ENCODE measurements around the gene EEF1A2.
A peak's percentile ranks its signal among the peaks of the same experiment; 100 is the strongest.

EEF1A2 gene

GRCh38 chr20:63452821-63453523 lies 45.9 kb downstream of the EEF1A2 start:
- Histone ChIP-seq H3K36me3 (ENCODE audit: control insufficient read depth, insufficient read depth, low read length) (no peaks in the 10 kb centered on the region), H3K27me3 (replicated peaks; ENCODE audit: control insufficient read depth, insufficient read depth, low read length) (no peaks in the 10 kb centered on the region; the same call in 1 of the 2 replicates), H3K4me3 (replicated peaks; ENCODE audit: low read depth, low read length) (no peak overlapping the region)
- peak; percentile 18 for TF ChIP-seq CTCF (IDR thresholded peaks at IDR 0.05; ENCODE audit: insufficient read depth, low read length, poor library complexity, severe bottlenecking)
- no peak for DNase-seq (ENCODE audit: extremely low read depth, insufficient read length)

- TF ChIP-seq CTCF (IDR thresholded peaks at IDR 0.05; ENCODE audit: insufficient read depth, low read length, poor library complexity, severe bottlenecking) = no peak
- Histone ChIP-seq H3K4me3 (replicated peaks; ENCODE audit: low read depth, low read length) (no peak overlapping the region), H3K27me3 (replicated peaks; ENCODE audit: control insufficient read depth, insufficient read depth, low read length) (no peaks in the 10 kb centered on the region; the same call in 1 of the 2 replicates), H3K36me3 (ENCODE audit: control insufficient read depth, insufficient read depth, low read length) (no peaks in the 10 kb centered on the region)
- no peak for DNase-seq (ENCODE audit: extremely low read depth, insufficient read length)
Observed at GRCh38 chr20:63452341-63452740, 46.5 kb downstream of the EEF1A2 start.

DNA sequence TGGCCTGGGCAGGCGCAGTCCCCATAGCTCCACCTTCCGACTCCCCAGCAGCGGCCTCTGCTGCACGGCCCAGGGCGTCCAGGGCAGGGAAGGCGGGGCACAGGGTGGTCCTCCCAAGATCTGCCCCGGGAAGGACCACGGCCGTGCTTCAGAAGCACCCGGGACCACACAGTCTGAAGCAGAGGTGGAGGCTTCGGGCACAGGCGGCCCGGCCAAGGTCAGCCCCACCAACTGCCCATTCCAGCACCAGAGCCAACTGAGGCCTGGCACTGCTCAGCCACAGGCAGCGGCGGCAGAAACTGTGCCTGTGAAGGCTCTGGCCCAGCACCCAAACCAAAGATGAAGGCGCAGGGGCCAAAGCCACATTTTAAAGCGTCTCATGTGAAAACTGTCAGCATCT lies 47.1 kb downstream of the EEF1A2 start:
- Histone ChIP-seq H3K4me3 (replicated peaks; ENCODE audit: low read depth, low read length) (no peak overlapping the region), H3K27me3 (replicated peaks; ENCODE audit: control insufficient read depth, insufficient read depth, low read length) (no peaks in the 10 kb centered on the region; the same call in 1 of the 2 replicates), H3K36me3 (ENCODE audit: control insufficient read depth, insufficient read depth, low read length) (no peaks in the 10 kb centered on the region)
- no peak for TF ChIP-seq CTCF (IDR thresholded peaks at IDR 0.05; ENCODE audit: insufficient read depth, low read length, poor library complexity, severe bottlenecking)
- no peak for DNase-seq (ENCODE audit: extremely low read depth, insufficient read length)

- H3K36me3 ChIP-seq (ENCODE audit: control insufficient read depth, insufficient read depth, low read length) = no peaks in the 10 kb centered on the region
- no peak for DNase-seq (ENCODE audit: extremely low read depth, insufficient read length)
- no peaks in the 10 kb centered on the region; the same call in 1 of the 2 replicates for H3K27me3 ChIP-seq (replicated peaks; ENCODE audit: control insufficient read depth, insufficient read depth, low read length)
- H3K4me3 ChIP-seq (replicated peaks; ENCODE audit: low read depth, low read length) = no peak overlapping the region
- TF ChIP-seq CTCF (IDR thresholded peaks at IDR 0.05; ENCODE audit: insufficient read depth, low read length, poor library complexity, severe bottlenecking) = no peak
Observed at GRCh38 chr20:63449796-63450730, 48.8 kb downstream of the EEF1A2 start.

DNA sequence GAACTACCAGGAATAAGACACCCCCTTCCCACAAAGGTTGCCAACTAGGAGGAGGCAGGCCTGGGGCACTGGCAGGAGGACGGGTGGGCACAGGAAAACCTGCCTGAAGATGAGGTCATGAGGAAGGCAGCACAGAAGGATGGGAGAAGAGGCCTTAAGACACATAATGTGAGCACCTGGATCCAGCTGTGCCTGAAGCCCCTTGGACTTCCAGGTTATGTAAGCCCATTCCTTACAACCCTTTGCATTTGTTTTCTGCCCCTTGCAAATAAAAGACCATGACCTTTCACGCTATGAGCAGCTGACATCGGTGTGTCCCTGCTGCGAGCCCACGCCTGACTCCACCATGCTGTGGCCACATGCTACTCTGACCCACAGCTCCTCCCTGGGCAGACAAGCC lies 49.9 kb downstream of the EEF1A2 start:
- H3K36me3 ChIP-seq (ENCODE audit: control insufficient read depth, insufficient read depth, low read length) = no peaks in the 10 kb centered on the region
- TF ChIP-seq CTCF (IDR thresholded peaks at IDR 0.05; ENCODE audit: insufficient read depth, low read length, poor library complexity, severe bottlenecking) = no peak
- no peak for DNase-seq (ENCODE audit: extremely low read depth, insufficient read length)
- no peak overlapping the region for H3K4me3 ChIP-seq (replicated peaks; ENCODE audit: low read depth, low read length)
- no peaks in the 10 kb centered on the region; the same call in 1 of the 2 replicates for H3K27me3 ChIP-seq (replicated peaks; ENCODE audit: control insufficient read depth, insufficient read depth, low read length)
